HepG2 (cell line): ENCODE data around the gene CCDC82. TPM values are rescaled to one million over a fixed set of nuclear protein-coding genes. Genes with fewer than 3 reads are reported as not detected.

ENCODE experiments used
- ATAC-seq: fragments of 200-7000 bp; cut with Tn5 transposase; 3 replicates; pipeline ENCODE4 v1.9.1; 2020; ENCODE audit warnings: mild to moderate bottlenecking, moderate library complexity
- BruUV-seq: library from RNA; stranded (reverse); fragments of 400-500 nt; replicated peaks from 2 replicates; lab custom pipeline; 2021; lab: Mats Ljungman, UMichigan
- CTCF ChIA-PET: fragments of 300-600 bp; formaldehyde crosslinking; extraction: SDS; loops from one replicate; lab custom pipeline; 2021; ENCODE audit warnings: low total read pairs, inconsistent platforms, low intra/inter-chr PET ratio; lab: Yijun Ruan, JAX
- POLR2A ChIA-PET: fragments of 350-600 bp; sonication (Branson Sonifier 250); formaldehyde crosslinking; loops from one replicate; lab custom pipeline; 2020; ENCODE audit warnings: antibody characterized with exemption, inconsistent platforms; lab: Yijun Ruan, JAX
- DNase-seq: peaks from one replicate; pipeline ENCODE4 v3.0.0-alpha.2; 2015; ENCODE audit warnings: low spot score
- FAIRE-seq: peaks from 3 replicates; lab custom pipeline; 2011; peaks lifted over from hg19 to GRCh38; lab: Jason Lieb, UNC
- H2AFZ ChIP-seq: one replicate; pipeline ENCODE4 v1.6.1; 2011; ENCODE audit warnings: low read length, inconsistent platforms
- H3K27ac ChIP-seq: fragments of 300-600 bp; 3 replicates; pipeline ENCODE4 v1.8.0; 2011; ENCODE audit warnings: mixed run types, mild to moderate bottlenecking, mixed read lengths, low read length, inconsistent platforms; ENCODE audit not compliant: insufficient read depth; ENCODE audit errors: extremely low read length
- H3K27me3 ChIP-seq, 2 experiments: fragments of 200-600 bp in 1 of 2; 2 replicates in 1 of 2; 3 replicates in 1 of 2; pipeline versions ENCODE4 v1.6.0 to v1.8.0; 2011; ENCODE audit warnings: low read length in 2 of 2, mild to moderate bottlenecking in 2 of 2, moderate library complexity in 2 of 2, inconsistent platforms in 1 of 2; ENCODE audit not compliant: insufficient read depth in 2 of 2, control insufficient read depth in 1 of 2
- H3K36me3 ChIP-seq, 2 experiments: fragments of 200-600 bp in 1 of 2; replicated peaks in 1 of 2; 2 replicates in 1 of 2; 3 replicates in 1 of 2; pipeline versions ENCODE4 v1.5.1 to v1.8.0; 2011; ENCODE audit warnings: low read length in 2 of 2, inconsistent platforms in 1 of 2; ENCODE audit not compliant: insufficient read depth in 2 of 2, control insufficient read depth in 1 of 2
- H3K4me1 ChIP-seq: 2 replicates; pipeline ENCODE4 v1.5.1; 2012; ENCODE audit warnings: low read length, inconsistent platforms; ENCODE audit not compliant: insufficient read depth
- H3K4me2 ChIP-seq: 2 replicates; pipeline ENCODE4 v1.6.0; 2011; ENCODE audit warnings: low read depth, low read length, inconsistent platforms
- H3K4me3 ChIP-seq, 3 experiments: fragments of 200-600 bp in 1 of 3; sonication (generic), shearing (Covaris generic) in 1 of 3; replicated peaks in 1 of 3; 2 replicates each; pipeline ENCODE4 v1.5.1; 2011 to 2016; ENCODE audit warnings: low read length in 3 of 3, inconsistent platforms in 2 of 3, low read depth in 2 of 3, mild to moderate bottlenecking in 2 of 3, control low read depth in 1 of 3, mixed read lengths in 1 of 3; ENCODE audit not compliant: insufficient read depth in 1 of 3
- H3K79me2 ChIP-seq: one replicate; pipeline ENCODE4 v1.6.1; 2011; ENCODE audit warnings: low read length, inconsistent platforms; ENCODE audit not compliant: insufficient read depth
- H3K9ac ChIP-seq: 2 replicates; pipeline ENCODE4 v1.6.0; 2011; ENCODE audit warnings: mild to moderate bottlenecking, low read depth, low read length, inconsistent platforms; ENCODE audit not compliant: insufficient read depth
- H3K9me3 ChIP-seq: 2 replicates; pipeline ENCODE4 v1.5.1; 2012; ENCODE audit warnings: mild to moderate bottlenecking, low read length
- H4K20me1 ChIP-seq: 2 replicates; pipeline ENCODE4 v1.6.0; 2011; ENCODE audit warnings: inconsistent platforms, mild to moderate bottlenecking, low read length, moderate library complexity; ENCODE audit not compliant: insufficient read depth
- ARHGAP35 ChIP-seq: sonication (generic); formaldehyde crosslinking; IDR thresholded peaks from 2 replicates; pipeline ENCODE4 v1.9.0; 2022; ENCODE audit warnings: mild to moderate bottlenecking, inconsistent platforms, moderate library complexity, missing genetic modification reagents, borderline replicate concordance
- CSRNP1 ChIP-seq: sonication (generic); formaldehyde crosslinking; IDR thresholded peaks from 2 replicates; pipeline ENCODE4 v1.8.1; 2023; ENCODE audit warnings: mild to moderate bottlenecking, missing genetic modification reagents
- CSRNP2 ChIP-seq: sonication (generic); formaldehyde crosslinking; conservative IDR thresholded peaks from 2 replicates; pipeline ENCODE4 v1.8.0; 2022; ENCODE audit warnings: low read depth, missing genetic modification reagents
- DR1 ChIP-seq: sonication (generic); formaldehyde crosslinking; IDR thresholded peaks from 2 replicates; pipeline ENCODE4 v1.8.0; 2021; ENCODE audit warnings: mild to moderate bottlenecking, missing genetic modification reagents, inconsistent platforms
- ETV5 ChIP-seq: IDR thresholded peaks from 2 replicates; pipeline ENCODE4 v1.6.1; 2018; ENCODE audit warnings: missing biosample characterization, missing genetic modification reagents, inconsistent platforms, borderline replicate concordance
- GMEB1 ChIP-seq: sonication (generic); formaldehyde crosslinking; IDR thresholded peaks from 2 replicates; pipeline ENCODE4 v1.5.1; 2020; ENCODE audit warnings: missing genetic modification reagents, mild to moderate bottlenecking, borderline replicate concordance
- JARID2 ChIP-seq: sonication (generic); formaldehyde crosslinking; IDR thresholded peaks from 2 replicates; pipeline ENCODE4 v1.8.1; 2023; ENCODE audit warnings: missing genetic modification reagents, inconsistent platforms; ENCODE audit not compliant: insufficient replicate concordance
- MLXIP ChIP-seq: sonication (generic); formaldehyde crosslinking; IDR thresholded peaks from 2 replicates; pipeline ENCODE4 v1.9.0; 2021; ENCODE audit warnings: missing genetic modification reagents, borderline replicate concordance
- RARG ChIP-seq: sonication (generic); formaldehyde crosslinking; IDR thresholded peaks from 2 replicates; pipeline ENCODE4 v1.4.0; 2020; ENCODE audit warnings: low read depth, mild to moderate bottlenecking, missing genetic modification reagents
- SIX1 ChIP-seq: sonication (generic); formaldehyde crosslinking; IDR thresholded peaks from 2 replicates; pipeline ENCODE4 v1.4.0; 2020; ENCODE audit warnings: missing genetic modification reagents, borderline replicate concordance
- SOX5 ChIP-seq: IDR thresholded peaks from 2 replicates; pipeline ENCODE4 v1.6.1; 2016; ENCODE audit warnings: borderline replicate concordance
- TBP ChIP-seq: sonication (generic); formaldehyde crosslinking; IDR thresholded peaks from 2 replicates; pipeline ENCODE4 v1.5.0; 2020; ENCODE audit warnings: missing genetic modification reagents
- THAP7 ChIP-seq: sonication (generic); formaldehyde crosslinking; IDR thresholded peaks from 2 replicates; pipeline ENCODE4 v1.8.1; 2023; ENCODE audit warnings: mild to moderate bottlenecking, missing genetic modification reagents
- ZNF17 ChIP-seq: sonication (generic); formaldehyde crosslinking; IDR thresholded peaks from 2 replicates; pipeline ENCODE4 v1.5.0; 2020; ENCODE audit warnings: mild to moderate bottlenecking, missing genetic modification reagents
- ZNF180 ChIP-seq: sonication (generic); formaldehyde crosslinking; IDR thresholded peaks from 2 replicates; pipeline ENCODE4 v1.4.0; 2020; ENCODE audit warnings: low read depth, missing genetic modification reagents, borderline replicate concordance
- ZNF720 ChIP-seq: sonication (generic); formaldehyde crosslinking; IDR thresholded peaks from 2 replicates; pipeline ENCODE4 v1.4.0; 2020; ENCODE audit warnings: missing genetic modification reagents
- ZNF766 ChIP-seq: sonication (generic); formaldehyde crosslinking; IDR thresholded peaks from 2 replicates; pipeline ENCODE4 v1.5.0; 2020; ENCODE audit warnings: missing genetic modification reagents, borderline replicate concordance
- WGBS: methylation state at CpG from one replicate; pipeline ENCODE4 v1.1.6; 2017; ENCODE audit warnings: low lambda C conversion rate; 5-methylcytosine and 5-hydroxymethylcytosine counted together
- in situ Hi-C: cut with HindIII; loops from 2 replicates; pipeline ENCODE4 v1.10.0; 2017; ENCODE audit warnings: low pct_unique_long_range_greater_than_20kb; ENCODE audit not compliant: extremely low pct_ligation_motif_present
- intact Hi-C: fragments of 100-400 bp; cut with micrococcal nuclease; formaldehyde crosslinking; loops from one replicate; pipeline ENCODE4 v1.10.0; 2022; ENCODE audit not compliant: unreplicated experiment
- polyA plus RNA-seq, 8 experiments: library from polyadenylated mRNA; depleted of rRNA in 3 of 8; stranded (reverse) in 7 of 8; unstranded in 1 of 8; fragments of >200 nt; fragmentation: Illumina TruSeq in 4 of 8; extraction: Trizol in 4 of 8; gene quantifications; 2 replicates each; pipeline versions ENCODE4 v1.2.1 to v1.2.3, GENCODE V29; 2011 to 2016; ENCODE audit warnings: low read depth in 4 of 8, missing spikeins in 1 of 8, mixed read lengths in 1 of 8; ENCODE audit not compliant: insufficient read depth in 1 of 8
- total RNA-seq, 5 experiments: library from RNA; depleted of rRNA; stranded (reverse); fragments of >200 nt; fragmentation: Illumina TruSeq; extraction: Trizol; gene quantifications; 2 replicates each; pipeline ENCODE4 v1.2.3, GENCODE V29; 2016; ENCODE audit warnings: low read depth in 1 of 5

The CCDC82 gene
- total and polyA plus RNA-seq, 2 of the 13 experiments (the other 11 are each of a cell fraction or from before 2014, with no cell fraction given), result 19.7 to 25.7 TPM

GRCh38 chr11:96309643-96310017 lies 80.1 kb downstream of the CCDC82 start:
- Histone ChIP-seq H3K4me3 (no peak overlapping the region), H3K27me3 (no peaks in the 10 kb centered on the region), H3K9ac (no peak overlapping the region), H3K79me2 (peaks cover 32% of the 10 kb centered on the region), H3K4me2 (no peak overlapping the region), H2AFZ (no peak overlapping the region), H3K9me3 (no peaks in the 10 kb centered on the region), H3K27ac (no peak overlapping the region), H3K36me3 (peaks cover 0 to 8% of the 10 kb centered on the region in 2 experiments; a peak in 2 of 5 replicates), H4K20me1 (peaks cover 10% of the 10 kb centered on the region), H3K4me1 (peaks cover 51% of the 10 kb centered on the region)
- ATAC-seq (no peak), DNase-seq (no peak), FAIRE-seq (no peak)
- BruUV-seq, result no TSS peak
- WGBS, result 76% methylated on average over 5 of the region's 5 CpGs
- POLR2A ChIA-PET, result no interaction called here
- in situ Hi-C loops (no loop called here), intact Hi-C loops (no loop called here)
- CTCF ChIA-PET, result no interaction called here
- no peak for TF ChIP-seq ZNF720 (CRISPR knock-in tag)
- no peak for TF ChIP-seq RARG (CRISPR knock-in tag)
- TF ChIP-seq CSRNP1 (CRISPR knock-in tag), result no peak
- no peak for TF ChIP-seq SOX5
- TF ChIP-seq DR1 (CRISPR knock-in tag), result no peak
- no peak for TF ChIP-seq ETV5
- no peak for TF ChIP-seq THAP7
- no peak for TF ChIP-seq MLXIP (CRISPR knock-in tag)
- TF ChIP-seq SIX1 (CRISPR knock-in tag), result no peak
- TF ChIP-seq ZNF17 (CRISPR knock-in tag), result no peak
- TF ChIP-seq ZNF180 (CRISPR knock-in tag), result no peak
- TF ChIP-seq TBP, result no peak
- TF ChIP-seq ARHGAP35 (CRISPR knock-in tag), result no peak
- no peak for TF ChIP-seq GMEB1
- no peak for TF ChIP-seq CSRNP2 (CRISPR knock-in tag)
- no peak for TF ChIP-seq JARID2
- TF ChIP-seq ZNF766, result no peak
